Activated CD8-positive, alpha-beta T cell treated with anti-CD3 and anti-CD28 coated beads for 36 hours (primary cell): Measurements from ENCODE around the gene CYP2S1. TPM values are rescaled to one million over a fixed set of nuclear protein-coding genes. Genes with fewer than 3 reads are reported as not detected.

Experiments used
- ATAC-seq: fragments of 200-7000 bp; cut with Tn5 transposase; one replicate; pipeline ENCODE4 v1.10.0; 2021; ENCODE audit warnings: mild to moderate bottlenecking, moderate library complexity
- CTCF ChIA-PET: fragments of 350-600 bp; sonication (Branson Sonifier 250); formaldehyde crosslinking; loops from one replicate; lab custom pipeline; 2021; ENCODE audit warnings: antibody characterized with exemption; lab: Charles Lee
- POLR2A ChIA-PET: fragments of 350-600 bp; sonication (Branson Sonifier 250); formaldehyde crosslinking; loops from one replicate; lab custom pipeline; 2021; ENCODE audit warnings: antibody characterized with exemption; lab: Charles Lee
- DNase-seq: peaks from one replicate; pipeline ENCODE4 v3.0.0-alpha.2; 2020
- H3K27ac Mint-ChIP-seq: one replicate; pipeline ENCODE4 v1.8.0; 2021; ENCODE audit warnings: mild to moderate bottlenecking, mixed read lengths
- H3K27me3 Mint-ChIP-seq: one replicate; pipeline ENCODE4 v1.8.0; 2021; ENCODE audit warnings: mixed read lengths
- H3K36me3 Mint-ChIP-seq: one replicate; pipeline ENCODE4 v1.8.0; 2021; ENCODE audit warnings: low read depth, mixed read lengths
- H3K4me1 Mint-ChIP-seq: one replicate; pipeline ENCODE4 v1.8.0; 2021; ENCODE audit warnings: low read depth, mixed read lengths
- H3K4me3 Mint-ChIP-seq: one replicate; pipeline ENCODE4 v1.8.0; 2021; ENCODE audit warnings: mild to moderate bottlenecking, moderate library complexity, mixed read lengths
- H3K9me3 Mint-ChIP-seq: one replicate; pipeline ENCODE4 v1.8.0; 2021; ENCODE audit warnings: mixed read lengths
- CTCF ChIP-seq: fragments of 200-600 bp; IDR thresholded peaks from one replicate; pipeline ENCODE4 v1.8.0; 2022; ENCODE audit warnings: antibody characterized with exemption, mild to moderate bottlenecking
- intact Hi-C: fragments of 100-400 bp; cut with micrococcal nuclease; formaldehyde crosslinking; loops from one replicate; pipeline ENCODE4 v1.10.0; 2022
- total RNA-seq, 2 experiments: library from RNA; stranded (reverse); gene quantifications; one replicate each; pipeline ENCODE4 v1.2.3, GENCODE V29; 2021

CYP2S1 gene
- total RNA-seq, 2 experiments from 2014 or later, result not detected

GRCh38 chr19:41255171-41255570 is 62.2 kb downstream of the CYP2S1 start:
- peaks cover 7% of the 10 kb centered on the region for H3K27me3 Mint-ChIP-seq
- ATAC-seq (no peak), DNase-seq (no peak)
- H3K36me3 Mint-ChIP-seq, result no peaks in the 10 kb centered on the region
- ChIA-PET CTCF (interaction anchor here (1.3 kb wide), 1 partner anchor 50 kb away, joined by 3 read pairs; no protein-coding TSS in a partner anchor), POLR2A (no interaction called here)
- no peak for TF ChIP-seq CTCF
- H3K4me3 Mint-ChIP-seq, result no peak overlapping the region
- no peaks in the 10 kb centered on the region for H3K4me1 Mint-ChIP-seq
- H3K27ac Mint-ChIP-seq, result no peak overlapping the region
- intact Hi-C loops, result no loop called here
- H3K9me3 Mint-ChIP-seq, result no peaks in the 10 kb centered on the region

Other genes starting within 250 kb of the CYP2S1 start
- gene CYP2B6, start 201.9 kb upstream of the CYP2S1 start, total RNA-seq, result not detected
- gene CYP2A13, start 104.8 kb upstream of the CYP2S1 start, total RNA-seq, result not detected
- gene CYP2F1, start 78.8 kb upstream of the CYP2S1 start, total RNA-seq, result not detected
- under 1 TPM; 0.36 to 0.50 TPM for gene AXL, start 26.0 kb downstream of the CYP2S1 start, total RNA-seq
- gene HNRNPUL1, start 71.2 kb downstream of the CYP2S1 start, total RNA-seq, result 100 to 1,000 TPM; 257 to 259 TPM
- 10 to 100 TPM; 15.9 to 20.4 TPM for gene CCDC97, start 117.0 kb downstream of the CYP2S1 start, total RNA-seq
- gene TGFB1, start 160.7 kb downstream of the CYP2S1 start, total RNA-seq, result 100 to 1,000 TPM; 112 to 123 TPM
- 1 to 10 TPM; 3.1 to 5.1 TPM for gene B9D2, start 170.9 kb downstream of the CYP2S1 start, total RNA-seq
- gene TMEM91, start 183.3 kb downstream of the CYP2S1 start, total RNA-seq, result 1 to 10 TPM; 8.9 to 9.1 TPM
- 10 to 100 TPM; 46.6 to 47.0 TPM for gene EXOSC5, start 204.1 kb downstream of the CYP2S1 start, total RNA-seq
- gene BCKDHA, start 204.6 kb downstream of the CYP2S1 start, total RNA-seq, result 10 to 100 TPM; 32.3 to 36.9 TPM
- gene B3GNT8, start 234.2 kb downstream of the CYP2S1 start, total RNA-seq, result 1 to 10 TPM in 1 of 2 experiments, under 1 TPM in 1; 0.59 to 1.1 TPM
- gene DMAC2, start 246.7 kb downstream of the CYP2S1 start, total RNA-seq, result 10 to 100 TPM; 47.6 to 51.5 TPM
- gene ERICH4, start 249.9 kb downstream of the CYP2S1 start, total RNA-seq, result not detected